Astrocyte of the hippocampus (primary cell): ENCODE results near the gene BRD7.

Source experiments
- DNase-seq: peaks from one replicate; pipeline ENCODE4 v3.0.0; 2011; ENCODE audit warnings: low read depth, low spot score

Gene BRD7

GRCh38 chr16:50389900-50390299 is 21.1 kb upstream of the BRD7 start:
- no peak for DNase-seq

- DNase-seq, result no peak
These were observed 19.7 kb upstream of the BRD7 start for GRCh38 chr16:50388496-50388895.

GRCh38 chr16:50386774-50387173 is 18.0 kb upstream of the BRD7 start:
- DNase-seq, result no peak

GRCh38 chr16:50386139-50386538 is 17.4 kb upstream of the BRD7 start:
- DNase-seq, result no peak

- DNase-seq, result no peak
These were observed 15.8 kb upstream of the BRD7 start for GRCh38 chr16:50384500-50385135.

- DNase-seq, result no peak
These were observed 13.1 kb upstream of the BRD7 start for GRCh38 chr16:50381679-50382440.

- no peak for DNase-seq
These were observed 9.6 kb upstream of the BRD7 start for GRCh38 chr16:50378417-50378816.

- no peak for DNase-seq
These were observed 8.2 kb upstream of the BRD7 start for GRCh38 chr16:50377001-50377400.

- no peak for DNase-seq
These were observed 5.0 kb upstream of the BRD7 start for GRCh38 chr16:50373780-50374179.

- DNase-seq, result no peak
These were observed 4.5 kb upstream of the BRD7 start for GRCh38 chr16:50373345-50373701.

- peak; percentile 45 for DNase-seq
These were observed 4.0 kb upstream of the BRD7 start for GRCh38 chr16:50372611-50373344.

- DNase-seq, result peak; percentile 48
These were observed 3.3 kb upstream of the BRD7 start for GRCh38 chr16:50371936-50372595.

GRCh38 chr16:50371036-50371716 is 2.4 kb upstream of the BRD7 start:
- no peak for DNase-seq

- no peak for DNase-seq
These were observed 481 bp upstream of the BRD7 start for GRCh38 chr16:50369133-50369804.

- no peak for DNase-seq
These were observed 895 bp downstream of the BRD7 start for GRCh38 chr16:50367777-50368409.

GRCh38 chr16:50365791-50366575 is 2.8 kb downstream of the BRD7 start:
- DNase-seq, result no peak

GRCh38 chr16:50363656-50364055 is 5.1 kb downstream of the BRD7 start:
- no peak for DNase-seq

GRCh38 chr16:50360779-50361178 is 8.0 kb downstream of the BRD7 start:
- no peak for DNase-seq

- DNase-seq, result peak; percentile 25
These were observed 8.6 kb downstream of the BRD7 start for GRCh38 chr16:50360033-50360778.
